ENCODE data around the gene TTC39C.

GRCh38 chr18:24114924-24115549 is 100.5 kb downstream of the TTC39C start:
- no peak for TF ChIP-seq EP300 (IDR thresholded peaks at IDR 0.05)
- TF ChIP-seq CTCF (IDR thresholded peaks at IDR 0.05), result no peak
